ENCODE results near the gene IRX4. TPM values are rescaled to one million over a fixed set of nuclear protein-coding genes. Genes with fewer than 3 reads are reported as not detected.

The IRX4 gene
- total RNA-seq, 2 donors from 2014 or later, result not detected

GRCh38 chr5:1893754-1894153 is 11.0 kb upstream of the IRX4 start:
- TF ChIP-seq CTCF (IDR thresholded peaks at IDR 0.05), result no peak
- no peak overlapping the region for H3K4me3 ChIP-seq
- no peak overlapping the region for H3K9ac ChIP-seq (ENCODE audit: low read depth in 2 of 2, low read length in 2 of 2)
- DNase-seq, result no peak
- no peaks in the 10 kb centered on the region for H3K4me1 ChIP-seq
- H3K36me3 ChIP-seq, result no peaks in the 10 kb centered on the region
- intact Hi-C loops (cut with DNase I), result no loop called here
- H3K9me3 ChIP-seq, result no peaks in the 10 kb centered on the region
- no peak overlapping the region for H3K27ac ChIP-seq
- no peaks in the 10 kb centered on the region for H3K27me3 ChIP-seq

- Histone ChIP-seq H3K9ac (ENCODE audit: low read depth in 2 of 2, low read length in 2 of 2) (no peak overlapping the region), H3K27ac (no peak overlapping the region), H3K9me3 (no peaks in the 10 kb centered on the region), H3K4me1 (no peaks in the 10 kb centered on the region), H3K4me3 (no peak overlapping the region), H3K36me3 (no peaks in the 10 kb centered on the region), H3K27me3 (peaks cover 6% of the 10 kb centered on the region)
- intact Hi-C loops (cut with DNase I), result no loop called here
- DNase-seq, result no peak
- no peak for TF ChIP-seq CTCF (IDR thresholded peaks at IDR 0.05)
Measured at GRCh38 chr5:1892685-1893445, 10.1 kb upstream of the IRX4 start.

- no peak for DNase-seq
- Histone ChIP-seq H3K9ac (ENCODE audit: low read depth in 2 of 2, low read length in 2 of 2) (no peak overlapping the region), H3K9me3 (no peaks in the 10 kb centered on the region), H3K36me3 (no peaks in the 10 kb centered on the region), H3K4me3 (no peak overlapping the region), H3K27me3 (peaks cover 12% of the 10 kb centered on the region), H3K4me1 (no peaks in the 10 kb centered on the region), H3K27ac (no peak overlapping the region)
- no peak for TF ChIP-seq CTCF (IDR thresholded peaks at IDR 0.05)
- intact Hi-C loops (cut with DNase I), result no loop called here
Measured at GRCh38 chr5:1892211-1892610, 9.5 kb upstream of the IRX4 start.

- H3K4me1 ChIP-seq, result no peaks in the 10 kb centered on the region
- intact Hi-C loops (cut with DNase I), result no loop called here
- no peak overlapping the region for H3K4me3 ChIP-seq
- peaks cover 19% of the 10 kb centered on the region for H3K27me3 ChIP-seq
- no peak for DNase-seq
- no peaks in the 10 kb centered on the region for H3K9me3 ChIP-seq
- no peak for TF ChIP-seq CTCF (IDR thresholded peaks at IDR 0.05)
- no peaks in the 10 kb centered on the region for H3K36me3 ChIP-seq
- no peak overlapping the region for H3K9ac ChIP-seq (ENCODE audit: low read depth in 2 of 2, low read length in 2 of 2)
- no peak overlapping the region for H3K27ac ChIP-seq
Measured at GRCh38 chr5:1891391-1891790, 8.7 kb upstream of the IRX4 start.

- Histone ChIP-seq H3K27me3 (peaks cover 30% of the 10 kb centered on the region), H3K36me3 (no peaks in the 10 kb centered on the region), H3K4me1 (no peaks in the 10 kb centered on the region), H3K9me3 (no peaks in the 10 kb centered on the region), H3K27ac (no peak overlapping the region), H3K4me3 (no peak overlapping the region), H3K9ac (ENCODE audit: low read depth in 2 of 2, low read length in 2 of 2) (no peak overlapping the region)
- TF ChIP-seq CTCF (IDR thresholded peaks at IDR 0.05), result no peak
- no peak for DNase-seq
- intact Hi-C loops (cut with DNase I), result no loop called here
Measured at GRCh38 chr5:1890296-1890695, 7.6 kb upstream of the IRX4 start.
